GM19397 (cell line): ENCODE measurements around the gene RPS27.

Experiments used
- ATAC-seq: cut with Tn5 transposase; IDR thresholded peaks from one replicate; pipeline ENCODE4 v1.9.1; 2021; ENCODE audit warnings: mild to moderate bottlenecking, moderate library complexity; ENCODE audit not compliant: unreplicated experiment

RPS27 gene

DNA sequence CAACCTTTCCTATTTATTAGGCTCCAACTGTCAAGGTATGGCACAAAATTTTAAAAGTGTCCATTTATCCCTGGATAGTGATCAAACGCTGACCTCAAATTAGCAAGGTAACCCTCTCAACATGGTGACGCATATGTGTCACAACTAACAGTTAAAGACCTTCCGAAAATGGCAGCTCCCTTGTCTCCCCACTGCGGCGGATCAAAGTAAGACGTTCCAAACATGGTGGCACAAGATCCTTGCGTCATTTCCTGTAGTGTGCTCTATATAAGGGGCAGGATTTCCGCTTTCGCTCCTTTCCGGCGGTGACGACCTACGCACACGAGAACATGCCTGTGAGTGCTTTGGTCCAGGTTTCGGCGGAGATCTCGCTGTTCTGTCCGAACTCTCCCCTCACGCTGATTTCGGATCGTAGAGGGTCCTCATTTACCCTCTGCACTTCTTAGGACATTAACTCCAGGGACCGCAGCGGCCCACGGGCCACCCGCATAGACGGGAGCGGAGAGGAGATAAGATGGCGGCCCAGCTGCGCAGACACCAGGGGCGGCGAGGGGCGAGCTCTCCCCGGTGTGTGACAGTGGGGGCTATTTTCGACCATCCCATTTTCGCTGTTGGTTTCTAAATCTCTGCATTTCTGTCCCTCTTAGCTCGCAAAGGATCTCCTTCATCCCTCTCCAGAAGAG is at the start of gene RPS27:
RPS27 (plus strand) TSS at position 295 of the 683 bp plus-strand sequence; CDS start at position 330, 35 bp downstream.
- ATAC-seq: peak; percentile 65

DNA sequence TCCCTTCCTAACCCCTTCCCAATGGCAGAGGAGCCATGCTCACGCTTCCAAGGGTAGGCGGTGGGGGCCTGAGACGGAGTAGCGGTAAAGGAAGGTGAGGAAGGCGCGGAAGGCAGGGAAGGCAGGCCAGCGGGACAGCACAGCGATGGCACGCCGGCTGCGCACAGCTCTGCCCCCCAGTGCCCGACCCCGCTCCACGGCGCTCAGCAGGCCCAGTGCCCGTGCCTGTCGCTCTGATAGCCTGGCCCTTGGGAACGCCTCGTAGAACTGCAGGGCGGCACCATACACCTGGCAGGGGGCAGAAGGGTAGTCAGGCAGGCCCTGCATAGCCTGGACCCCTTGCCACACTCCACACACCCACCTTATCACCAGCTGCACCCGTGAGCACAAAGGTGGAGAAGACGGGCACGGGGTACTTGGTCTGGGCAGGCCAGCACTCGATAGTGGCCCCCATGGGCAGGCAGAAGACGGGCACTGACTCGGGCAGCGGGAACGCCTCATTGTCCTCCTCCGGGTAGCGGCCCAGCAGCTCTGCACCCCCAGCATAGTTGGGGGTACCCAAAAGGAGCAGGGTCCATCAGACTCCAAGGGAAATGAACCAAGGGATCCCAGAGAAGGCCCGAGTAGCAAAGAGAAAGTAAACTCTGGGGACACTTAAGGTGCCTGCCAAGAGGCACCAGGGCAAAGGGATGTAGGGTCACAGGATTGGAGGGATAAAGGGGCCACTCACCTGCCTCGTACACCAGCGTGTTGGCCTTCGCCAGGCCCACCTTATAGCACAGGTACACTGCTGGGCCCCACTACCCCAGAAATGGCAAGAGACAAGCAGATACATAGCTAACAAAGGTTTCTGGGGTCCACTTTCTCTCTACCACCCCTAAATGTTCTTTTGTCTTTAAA is 48.5 kb upstream of the RPS27 start:
- no peak for ATAC-seq

DNA sequence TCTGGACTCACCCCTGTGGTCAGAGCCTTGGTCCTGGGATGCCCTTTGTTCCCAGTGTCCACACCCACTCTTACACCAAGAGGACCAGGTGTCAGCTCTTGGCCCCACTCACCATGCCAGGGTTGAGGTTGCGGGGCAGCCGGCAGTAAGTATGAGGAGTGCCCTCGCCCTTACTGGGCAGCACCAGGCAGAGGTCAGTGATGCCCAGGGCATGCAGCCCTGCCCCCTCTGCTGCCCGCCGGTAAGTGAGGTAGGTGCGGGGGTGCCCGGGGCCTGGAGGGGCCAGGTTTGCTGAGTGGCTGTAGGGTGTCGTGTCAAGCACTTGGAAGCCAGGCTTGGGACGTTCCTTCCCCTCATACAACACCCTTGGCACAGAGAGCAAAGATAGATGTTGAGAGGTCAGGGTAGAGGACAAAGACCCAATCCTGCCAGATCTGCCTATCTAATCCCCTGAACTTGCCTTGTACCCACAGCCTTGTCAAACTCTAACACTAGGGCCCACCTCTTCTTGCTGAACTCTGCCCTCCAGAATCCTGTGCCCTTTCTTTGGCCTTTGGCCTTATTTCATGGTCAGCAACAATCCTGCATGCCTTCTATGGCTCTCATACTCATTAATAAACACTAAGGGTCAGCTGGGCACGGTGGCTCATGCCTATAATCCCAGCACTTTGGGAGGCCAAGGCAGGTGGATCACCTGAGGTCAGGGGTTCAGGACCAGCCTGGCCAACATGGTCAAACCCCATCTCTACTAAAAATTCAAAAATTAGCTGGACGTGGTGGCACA is 47.6 kb upstream of the RPS27 start:
- ATAC-seq: no peak

DNA sequence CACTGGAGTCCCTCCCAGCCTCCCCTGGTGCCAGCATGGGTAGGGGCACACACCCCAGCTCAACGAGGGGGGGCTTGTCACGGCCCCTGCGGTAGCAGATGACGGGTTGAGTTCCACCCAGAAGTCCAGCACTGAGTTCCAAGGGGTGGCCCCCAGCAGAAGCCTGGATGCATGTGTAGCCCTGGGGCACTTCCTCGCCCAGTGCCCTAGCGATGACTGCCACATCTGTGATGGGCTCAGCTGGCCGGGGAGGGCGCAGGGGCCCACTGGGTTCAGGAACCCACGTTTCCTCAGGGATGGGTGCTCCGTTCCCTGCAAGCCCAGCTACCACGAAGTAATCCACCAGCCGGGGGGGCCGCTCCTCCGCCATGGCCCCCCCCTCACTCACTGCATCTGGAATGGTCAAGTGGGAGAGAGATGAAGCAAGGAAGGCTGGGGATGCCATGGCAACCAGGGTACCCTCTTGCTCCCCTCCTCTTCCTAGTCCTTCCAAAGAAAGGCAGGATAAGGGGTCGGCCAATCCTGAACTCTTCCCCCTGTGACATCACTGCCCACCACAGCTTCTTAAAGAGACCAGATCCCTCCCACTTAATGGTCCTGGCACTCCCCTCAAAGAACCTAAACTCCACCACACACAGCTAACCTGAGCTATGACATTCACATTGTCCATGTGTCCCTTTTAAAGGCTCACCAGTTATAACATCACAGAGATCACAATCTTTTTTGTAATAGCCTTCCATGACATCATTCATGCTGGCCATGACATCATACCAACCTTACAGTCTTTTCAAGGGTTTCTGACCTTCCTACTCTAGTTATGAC is 46.3 kb upstream of the RPS27 start:
- ATAC-seq: no peak

DNA sequence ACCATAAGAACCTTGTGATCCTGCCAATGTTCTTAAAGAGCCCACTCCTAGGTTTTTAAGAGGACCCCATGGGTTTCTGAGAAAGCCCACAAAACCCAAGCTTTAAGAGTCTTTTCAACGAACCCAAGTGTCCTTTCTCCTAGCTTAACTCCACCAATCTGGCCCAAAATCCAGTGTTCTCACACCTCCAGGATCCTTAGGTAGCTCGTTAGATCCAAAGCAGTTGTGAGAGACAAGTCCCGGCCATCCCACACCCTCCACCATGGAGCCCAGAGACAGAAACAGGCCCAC is 45.8 kb upstream of the RPS27 start:
- no peak for ATAC-seq

DNA sequence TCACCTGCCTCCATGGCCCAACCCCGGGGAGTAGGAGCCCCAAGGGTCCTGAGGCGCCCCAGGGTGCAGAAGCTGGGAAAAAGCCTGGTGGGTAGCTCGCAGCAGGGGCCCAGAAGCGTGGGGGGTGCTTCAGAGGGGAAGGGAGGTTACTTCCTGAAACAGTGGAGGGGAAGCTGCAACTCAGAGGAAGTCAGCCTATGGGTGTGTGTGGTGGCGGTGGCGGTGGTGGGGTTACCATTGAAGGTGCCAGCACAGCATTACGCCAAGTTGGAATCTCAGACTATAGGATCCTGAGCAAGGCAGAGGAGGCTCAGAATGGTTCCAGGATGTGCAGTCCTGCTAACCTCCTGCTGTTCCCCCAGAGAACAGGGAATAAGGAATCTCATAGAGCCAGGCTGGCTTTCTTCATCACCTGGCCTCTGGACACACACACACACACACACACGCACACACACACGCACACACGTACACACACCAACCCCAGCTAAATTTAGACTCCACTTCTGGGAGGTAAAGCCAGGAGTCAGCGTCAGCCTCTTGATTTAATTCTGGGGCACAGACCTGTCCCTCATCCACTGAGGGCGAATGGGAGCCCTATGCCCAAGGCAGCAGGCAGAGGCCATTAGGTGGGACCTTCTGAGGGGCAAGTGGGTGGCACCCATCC is 45.3 kb upstream of the RPS27 start:
- no peak for ATAC-seq

DNA sequence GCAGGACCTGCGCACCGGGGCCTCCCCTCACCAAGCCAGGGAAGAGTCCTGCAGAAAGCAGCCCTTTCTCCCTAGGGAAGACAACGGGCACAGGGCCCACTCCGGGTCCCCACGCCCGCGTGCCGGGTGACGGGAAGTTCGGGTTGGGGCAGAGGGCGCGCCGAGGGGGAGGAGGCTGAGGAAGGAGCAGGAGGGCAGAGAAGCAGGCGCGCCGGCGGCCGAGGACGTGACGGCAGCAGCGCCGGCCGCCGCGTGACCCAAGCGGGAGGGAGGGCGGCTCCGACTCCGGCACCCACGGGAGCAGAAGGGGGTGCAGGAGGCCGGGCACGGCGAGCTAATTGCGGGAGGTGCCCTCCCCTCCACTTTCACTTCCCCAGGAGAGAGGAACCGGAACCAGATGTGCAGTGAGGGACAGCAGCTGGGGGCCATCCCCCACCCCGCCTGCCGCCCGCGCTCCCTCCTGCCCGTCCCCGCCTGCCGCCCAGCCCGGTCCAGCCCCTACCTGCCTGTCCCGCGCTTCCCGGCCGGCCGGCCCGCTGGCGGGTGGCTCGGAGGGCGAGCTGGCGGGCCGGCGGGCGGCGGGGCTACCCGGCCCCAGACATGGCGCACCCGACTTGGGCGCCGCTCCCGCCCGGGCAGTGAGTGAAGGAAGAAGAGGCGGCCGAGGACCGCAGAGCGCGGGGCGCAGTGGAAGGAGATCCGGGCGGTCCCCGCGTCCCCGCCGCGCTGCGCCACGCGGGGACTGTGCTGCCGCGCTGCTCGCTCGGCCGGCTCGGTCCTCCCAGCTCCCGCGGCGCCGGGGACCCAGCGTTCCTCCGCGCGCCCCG is 44.6 kb upstream of the RPS27 start:
- peak; percentile 75 for ATAC-seq

DNA sequence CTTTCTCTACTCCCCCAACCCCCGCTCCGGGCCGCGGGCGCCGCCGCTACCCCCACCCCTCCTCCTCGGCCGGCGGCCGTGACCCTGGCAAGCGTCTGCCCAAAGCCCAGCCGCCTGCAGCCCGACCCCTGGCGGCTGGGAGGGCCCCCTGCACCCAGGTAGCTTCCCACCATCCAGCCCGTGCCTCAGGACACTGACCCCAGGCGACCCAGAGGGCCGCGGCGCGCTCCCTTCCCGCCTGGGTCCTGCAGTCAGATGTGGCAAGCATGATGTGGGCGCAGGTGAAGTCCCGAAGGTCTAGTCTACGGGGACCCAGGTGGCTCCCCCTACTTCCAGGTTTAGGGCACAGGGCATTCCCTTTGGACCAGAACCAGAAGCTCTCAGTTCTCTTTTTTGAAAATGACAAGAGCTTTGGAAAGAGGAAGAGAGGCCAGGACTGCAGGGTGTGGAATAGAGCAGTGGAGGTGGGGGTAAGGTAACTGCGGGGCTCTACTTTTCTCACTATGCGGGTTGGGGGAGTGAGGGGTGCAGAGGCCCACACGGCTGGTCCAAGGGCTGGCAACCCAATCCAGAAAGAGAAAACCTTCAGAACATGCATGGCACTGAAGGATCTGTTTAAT is 43.8 kb upstream of the RPS27 start, which contains the start of gene DENND4B:
DENND4B (minus strand) TSS at position 97 of the 620 bp plus-strand sequence. CDS start 2,344 bp downstream, outside the sequence.
- peak; percentile 70 for ATAC-seq

DNA sequence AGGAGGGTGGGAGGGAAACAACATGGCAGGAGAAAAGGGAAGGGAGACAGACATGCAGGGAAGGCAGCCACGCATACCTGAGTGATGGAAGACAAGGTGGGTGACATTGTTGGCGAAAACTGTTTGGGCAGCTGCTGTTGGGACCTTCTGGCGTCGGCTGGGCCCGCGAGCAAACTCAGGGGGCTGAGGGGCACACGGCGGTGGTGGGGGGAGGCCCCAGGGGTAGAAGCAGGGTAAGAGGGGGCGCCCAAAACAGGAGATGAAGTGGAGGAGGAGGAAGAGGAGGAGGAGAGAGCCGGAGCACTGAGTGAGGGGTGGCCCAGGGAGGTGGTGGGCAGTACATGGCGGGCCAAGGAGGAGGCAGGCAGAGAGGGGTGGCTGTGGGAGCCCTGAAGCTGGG is 39.4 kb upstream of the RPS27 start:
- ATAC-seq: no peak

DNA sequence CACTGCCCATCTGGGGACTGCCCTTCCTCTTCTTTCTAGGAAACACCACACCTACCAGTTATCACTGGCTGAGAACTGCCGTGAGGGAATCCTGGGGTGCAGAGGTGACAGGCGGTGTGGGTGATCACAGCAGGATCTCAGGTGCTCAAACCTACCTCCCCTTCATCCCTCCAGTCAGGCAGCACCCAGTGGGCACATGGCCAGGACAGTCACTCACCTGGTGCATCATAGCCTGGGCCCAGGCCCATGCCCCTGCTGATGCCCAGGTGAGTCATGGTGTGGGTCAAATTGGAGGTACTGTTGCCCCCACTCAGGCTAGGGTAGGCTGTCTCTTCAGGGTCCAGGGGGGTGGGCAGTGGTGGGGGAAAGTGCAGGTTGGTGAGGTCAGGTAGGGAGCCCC is 38.8 kb upstream of the RPS27 start:
- ATAC-seq: no peak

DNA sequence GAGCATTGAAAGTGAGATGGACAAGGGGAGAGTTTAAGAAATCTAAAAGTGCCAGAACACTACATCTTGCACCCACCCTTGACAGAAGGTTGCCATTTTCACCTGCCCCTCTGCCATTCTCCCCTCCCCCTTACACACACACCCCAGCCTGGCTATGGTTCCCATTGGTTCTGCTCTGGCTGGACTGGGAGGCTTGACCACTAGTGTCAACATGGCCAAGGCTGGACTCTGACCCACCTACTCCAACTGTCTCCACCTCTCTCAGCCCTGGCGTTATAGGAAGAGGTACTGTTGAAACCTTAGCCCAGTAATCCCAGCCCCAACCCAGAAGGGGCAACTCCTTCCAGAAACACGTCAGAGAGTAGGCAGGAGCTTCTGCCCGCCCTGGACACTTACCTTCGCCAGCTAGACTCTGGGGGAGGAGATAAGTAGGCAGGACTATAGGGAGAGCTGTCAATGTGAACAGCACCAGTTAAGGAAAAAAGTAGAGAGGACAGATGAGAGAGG is 36.6 kb upstream of the RPS27 start:
- ATAC-seq: no peak

DNA sequence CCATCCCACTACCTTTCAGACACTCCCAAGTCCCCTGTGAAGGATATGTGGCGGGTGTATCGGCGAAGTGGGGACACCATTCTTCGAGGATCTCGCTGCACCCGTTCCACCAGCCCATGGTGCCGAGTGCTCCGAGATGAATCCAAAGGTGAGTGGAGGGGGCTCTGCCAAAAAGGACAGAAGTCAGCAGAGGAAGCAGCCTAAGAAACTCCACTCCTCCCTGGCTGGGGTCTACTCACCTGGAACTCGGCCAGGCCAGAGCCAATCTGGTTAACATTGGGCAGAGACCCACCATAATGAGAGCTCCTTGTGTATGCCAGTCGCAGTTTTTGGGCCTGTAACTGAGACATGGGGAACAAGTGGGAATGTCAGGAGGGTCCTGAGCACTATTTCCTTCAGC is 35.7 kb upstream of the RPS27 start:
- ATAC-seq: no peak

DNA sequence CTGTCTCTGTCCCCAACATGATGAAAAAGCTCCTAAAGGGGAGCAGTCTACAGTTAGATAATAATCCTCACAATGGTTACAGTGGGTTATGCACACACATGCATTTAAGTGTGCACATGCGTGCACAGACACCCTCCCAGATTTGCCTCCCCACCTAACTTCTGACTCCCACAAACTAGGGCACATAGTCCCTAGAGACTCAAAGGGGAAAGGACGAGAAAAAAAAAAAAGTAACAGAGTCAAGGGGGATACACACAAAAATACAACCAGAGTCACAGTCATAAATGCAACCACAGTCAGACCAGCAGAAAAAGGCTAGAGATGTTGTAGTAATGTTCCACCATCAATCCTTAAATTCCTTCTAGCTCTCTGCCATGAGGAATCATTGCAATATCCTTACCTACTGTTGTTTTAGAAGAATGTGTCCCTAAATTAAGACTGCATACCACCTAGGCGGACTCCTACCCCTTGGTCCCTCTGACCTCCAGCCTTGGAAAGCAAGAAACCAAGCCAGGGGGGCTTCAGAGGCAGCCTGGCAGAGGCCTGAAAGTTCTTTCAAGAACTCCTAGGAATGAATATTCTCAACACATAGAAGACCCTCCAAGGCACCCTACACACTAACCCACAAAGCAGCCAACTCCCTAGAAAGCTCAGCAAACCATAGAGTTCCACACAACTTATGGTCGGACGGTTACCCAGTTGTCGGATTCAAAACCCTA is 33.4 kb upstream of the RPS27 start:
- ATAC-seq: no peak

DNA sequence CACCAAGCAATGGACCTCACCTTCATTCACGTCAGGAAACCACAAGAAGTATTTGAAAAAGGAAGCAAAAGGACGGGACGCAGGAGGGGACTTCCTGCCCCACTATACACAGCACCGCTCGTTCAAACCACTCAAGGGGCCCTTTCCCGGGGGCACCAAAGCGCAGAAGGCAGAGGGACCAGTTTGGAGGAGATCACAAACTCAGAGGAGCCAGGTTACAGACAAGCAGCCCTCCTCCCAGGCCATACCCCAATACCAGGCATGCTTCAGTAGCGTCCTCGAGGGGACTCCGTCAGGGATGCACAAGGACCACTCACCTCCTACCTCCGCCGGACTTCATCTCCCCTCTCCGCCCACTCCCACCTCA is 32.8 kb upstream of the RPS27 start:
- peak; percentile 13 for ATAC-seq

DNA sequence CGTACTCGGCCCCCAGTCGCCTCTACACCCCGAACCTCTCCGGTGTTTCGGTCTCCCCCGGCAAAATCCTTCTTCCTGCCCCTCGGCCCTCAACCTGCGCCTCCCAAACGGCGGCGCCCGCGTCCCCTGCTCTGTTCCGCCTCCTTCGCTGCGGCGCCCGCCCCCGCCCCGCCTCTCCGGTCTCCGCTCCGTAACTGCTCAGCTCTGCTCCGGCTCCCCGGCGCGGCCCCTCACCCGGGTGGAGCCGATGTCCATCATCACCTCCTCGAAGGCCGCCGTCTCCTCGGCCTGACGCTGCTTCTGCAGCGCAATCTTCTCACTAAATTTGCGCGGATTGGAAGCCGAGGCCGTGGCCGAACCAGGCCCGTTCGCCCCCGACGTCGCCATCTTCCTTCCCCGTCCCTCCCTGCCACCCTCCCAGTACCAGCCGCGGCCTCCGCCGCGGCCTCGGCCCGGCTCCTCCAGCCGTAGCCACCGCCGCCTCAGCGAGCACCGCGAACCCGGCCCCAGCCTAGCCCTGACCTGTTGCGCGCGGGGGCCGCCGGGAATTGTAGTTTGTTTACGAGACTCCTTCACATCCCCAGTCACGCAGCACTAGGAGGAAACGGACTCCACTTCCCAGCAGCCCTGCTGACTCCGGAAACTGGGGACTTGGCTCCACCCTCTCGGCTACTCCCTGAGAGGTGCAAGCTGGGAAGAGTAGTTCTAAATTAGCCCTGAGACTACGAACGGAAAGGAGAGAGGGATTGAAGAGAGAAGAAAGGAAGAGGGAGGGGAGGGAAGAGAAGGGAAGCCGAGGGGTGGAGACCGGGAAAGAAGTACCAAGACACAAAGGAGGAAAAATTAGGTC is 32.2 kb upstream of the RPS27 start, which contains the start of gene CRTC2:
CRTC2 (minus strand) TSS at position 502 of the 850 bp plus-strand sequence; CDS start at position 387, 115 bp downstream.
- ATAC-seq: peak; percentile 69

DNA sequence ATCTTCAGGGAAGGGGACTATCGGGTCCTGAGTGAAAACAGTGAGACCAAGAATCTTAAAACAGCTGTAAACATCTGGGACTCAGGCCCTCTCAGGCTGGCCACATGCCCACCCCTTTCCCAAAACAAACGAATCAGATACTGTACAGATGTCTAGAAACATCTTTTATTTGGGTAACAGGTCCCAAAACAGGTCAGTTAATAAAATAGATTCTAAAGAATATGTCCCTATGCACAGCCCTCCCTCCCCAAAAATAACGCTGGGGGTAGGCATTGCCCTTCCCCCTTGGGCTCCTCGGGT is 31.7 kb upstream of the RPS27 start:
- no peak for ATAC-seq

DNA sequence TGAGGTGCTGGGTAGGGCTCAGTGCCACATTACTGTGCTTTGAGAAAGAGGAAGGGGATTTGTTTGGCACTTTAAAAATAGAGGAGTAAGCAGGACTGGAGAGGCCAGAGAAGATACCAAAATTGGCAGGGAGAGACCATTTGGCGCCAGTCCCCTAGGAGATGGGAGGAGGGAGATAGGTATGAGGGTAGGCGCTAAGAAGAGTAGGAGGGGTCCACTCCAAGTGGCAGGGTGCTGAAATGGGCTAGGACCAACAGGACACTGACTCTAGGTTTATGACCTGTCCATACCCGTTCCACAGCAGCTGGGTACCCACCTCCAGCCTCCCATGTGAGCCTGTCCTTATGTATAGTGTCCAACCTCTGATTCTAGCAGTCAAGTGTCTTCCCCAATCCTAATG is 31.1 kb upstream of the RPS27 start:
- ATAC-seq: no peak
